K562 (cell line): ENCODE data around the gene ACBD3. TPM values are rescaled to one million over a fixed set of nuclear protein-coding genes. Genes with fewer than 3 reads are reported as not detected.

Experiments
- AFF4 ChIP-seq: sonication (generic); formaldehyde crosslinking; IDR thresholded peaks from 2 replicates; pipeline ENCODE4 v1.8.0; 2023; ENCODE audit warnings: mild to moderate bottlenecking, missing genetic modification reagents
- CBX8 ChIP-seq: fragments of 200-600 bp; sonication (generic); IDR thresholded peaks from 2 replicates; pipeline ENCODE4 v1.6.1; 2012; ENCODE audit warnings: borderline replicate concordance, mixed run types, low read depth, mild to moderate bottlenecking, moderate library complexity, mixed read lengths, low read length, control low read depth, inconsistent platforms; ENCODE audit not compliant: poor library complexity, severe bottlenecking; ENCODE audit errors: extremely low read depth
- DACH1 ChIP-seq: fragments of 450-650 bp; IDR thresholded peaks from 2 replicates; pipeline ENCODE4 v1.6.1; 2018; ENCODE audit not compliant: partially characterized antibody
- ETV1 ChIP-seq: fragments of 450-650 bp; conservative IDR thresholded peaks from 2 replicates; pipeline ENCODE4 v1.6.1; 2016; ENCODE audit warnings: missing genetic modification characterization, control low read depth, low read depth, missing compliant biosample characterization
- FIP1L1 ChIP-seq: fragments of 200-400 bp; formaldehyde crosslinking; IDR thresholded peaks from 2 replicates; pipeline ENCODE4 v1.6.1; 2018; ENCODE audit warnings: mild to moderate bottlenecking, low read depth, low read length; ENCODE audit not compliant: poor library complexity, severe bottlenecking
- FOXM1 ChIP-seq, 2 experiments: fragments of 450-650 bp in 1 of 2; sonication (generic) in 1 of 2; formaldehyde crosslinking in 1 of 2; IDR thresholded peaks; 2 replicates each; pipeline versions ENCODE4 v1.6.1 to v1.9.0; 2017 to 2022; ENCODE audit warnings: low read depth in 2 of 2, mild to moderate bottlenecking in 2 of 2, missing genetic modification reagents in 1 of 2, moderate library complexity in 1 of 2
- GTF2F1 ChIP-seq: IDR thresholded peaks from 2 replicates; pipeline ENCODE4 v1.6.1; 2011; ENCODE audit warnings: low read depth, low read length, improper control_type of control experiment
- JUN ChIP-seq, 2 experiments: sonication (generic) in 1 of 2; formaldehyde crosslinking in 1 of 2; IDR thresholded peaks; 2 replicates each; pipeline versions ENCODE4 v1.6.1 to v1.8.0; 2012 to 2022; ENCODE audit warnings: borderline replicate concordance in 2 of 2, mild to moderate bottlenecking in 2 of 2, improper control_type of control experiment in 1 of 2, low read depth in 1 of 2, low read length in 1 of 2, missing genetic modification reagents in 1 of 2
- POLR2H ChIP-seq: IDR thresholded peaks from 2 replicates; pipeline ENCODE4 v1.6.1; 2016; ENCODE audit warnings: missing genetic modification characterization, low read depth, mild to moderate bottlenecking, control low read depth, missing compliant biosample characterization, moderate library complexity
- RBBP5 ChIP-seq: fragments of 200-600 bp; sonication (generic); IDR thresholded peaks from 2 replicates; pipeline ENCODE4 v1.6.1; 2012; ENCODE audit warnings: borderline replicate concordance, mild to moderate bottlenecking, low read length, control low read depth, inconsistent platforms; ENCODE audit not compliant: insufficient read depth, poor library complexity, severe bottlenecking
- RBM34 ChIP-seq: fragments of 200-400 bp; formaldehyde crosslinking; IDR thresholded peaks from 2 replicates; pipeline ENCODE4 v1.6.1; 2018; ENCODE audit warnings: low read length, borderline replicate concordance; ENCODE audit not compliant: insufficient read depth
- TBL1XR1 ChIP-seq, 2 experiments: IDR thresholded peaks; 2 replicates each; pipeline ENCODE4 v1.6.1; 2012; ENCODE audit warnings: improper control_type of control experiment in 2 of 2, low read length in 2 of 2, mild to moderate bottlenecking in 1 of 2
- TCF7L2 ChIP-seq: fragments of 150-350 bp; IDR thresholded peaks from 2 replicates; pipeline ENCODE4 v1.6.1; 2016; ENCODE audit warnings: low read depth, mild to moderate bottlenecking, low read length, moderate library complexity
- THAP12 ChIP-seq: fragments of 250-450 bp; sonication (Bioruptor Pico); IDR thresholded peaks from 2 replicates; pipeline ENCODE4 v1.9.0; 2021; ENCODE audit warnings: mild to moderate bottlenecking, inconsistent platforms
- ZNF140 ChIP-seq: fragments of 250-450 bp; sonication (Bioruptor Pico); IDR thresholded peaks from 2 replicates; pipeline ENCODE4 v1.8.0; 2021; ENCODE audit warnings: moderate library complexity, mild to moderate bottlenecking, inconsistent platforms
- ZNF165 ChIP-seq: fragments of 250-450 bp; sonication (Bioruptor Pico); IDR thresholded peaks from 2 replicates; pipeline ENCODE4 v1.4.0; 2020; ENCODE audit warnings: borderline replicate concordance
- polyA plus RNA-seq, 8 experiments: library from polyadenylated mRNA; depleted of rRNA in 4 of 8; stranded (reverse) in 5 of 8; unstranded in 3 of 8; fragments of >200 nt; fragmentation: Nextera tagmentation in 2 of 8; fragmentation: Illumina TruSeq in 1 of 8; extraction: Ambion mirVana in 2 of 8; extraction: Trizol in 1 of 8; gene quantifications; 2 replicates each; pipeline versions ENCODE4 v1.2.1 to v1.2.3, GENCODE V29; 2011 to 2014; ENCODE audit warnings: inconsistent platforms in 1 of 8, missing spikeins in 1 of 8
- total RNA-seq, 7 experiments: library from RNA; depleted of rRNA in 6 of 7; stranded (reverse); fragments of >200 nt in 6 of 7; fragmentation: Illumina TruSeq in 2 of 7; extraction: Trizol in 2 of 7; gene quantifications; 2 replicates each; pipeline versions ENCODE4 v1.2.1 to v1.2.3, GENCODE V29; 2011 to 2021; ENCODE audit warnings: low replicate concordance in 1 of 7

Gene ACBD3
- total and polyA plus RNA-seq, 9 of the 15 experiments (the other 6 are each of a cell fraction or from before 2014, with no cell fraction given), result 11.1 to 36.7 (median 26.9) TPM

- TF ChIP-seq AFF4 (CRISPR knock-in tag) (peak; percentile 9; the same call in 1 of the 2 replicates), THAP12 (peak; percentile 75; the same call in 1 of the 2 replicates), FOXM1 (IDR thresholded peaks at IDR 0.05; ENCODE audit: low read depth) (no peak), FOXM1 (CRISPR knock-in tag; IDR thresholded peaks at IDR 0.05; ENCODE audit: low read depth) (peak; percentile 74), TBL1XR1 (IDR thresholded peaks at IDR 0.05; ENCODE audit: low read length in 2 of 2) (no peak), GTF2F1 (no peak), CBX8 (no peak), JUN (IDR thresholded peaks at IDR 0.05; ENCODE audit: borderline replicate concordance, low read depth, low read length) (no peak), JUN (CRISPR knock-in tag; IDR thresholded peaks at IDR 0.05; ENCODE audit: borderline replicate concordance) (no peak), RBM34 (peak; percentile 37; the same call in 1 of the 2 replicates), RBBP5 (peak; percentile 64), POLR2H (peak; percentile 80; the same call in 1 of the 2 replicates), FIP1L1 (peak; percentile 95), TCF7L2 (no peak), DACH1 (no peak), ZNF165 (CRISPR knock-in tag) (no peak), ZNF140 (CRISPR knock-in tag) (no peak), ETV1 (tag) (peak; percentile 50; the same call in 1 of the 2 replicates)
Observed at GRCh38 chr1:226110249-226111097, 76.1 kb downstream of the ACBD3 start (continued).
